K562 (cell line): ENCODE measurements around the gene SLC48A1. TPM values are rescaled to one million over a fixed set of nuclear protein-coding genes. Genes with fewer than 3 reads are reported as not detected.

Source experiments
- BHLHE40 ChIP-seq: IDR thresholded peaks from 2 replicates; pipeline ENCODE4 v1.6.1; 2011; ENCODE audit warnings: low read length, improper control_type of control experiment
- CHD1 ChIP-seq: fragments of 200-600 bp; sonication (generic); IDR thresholded peaks from one replicate; pipeline ENCODE4 v1.6.1; 2012; ENCODE audit warnings: mild to moderate bottlenecking, moderate library complexity, low read length, inconsistent platforms
- COPS2 ChIP-seq: fragments of 450-650 bp; conservative IDR thresholded peaks from 2 replicates; pipeline ENCODE4 v1.6.1; 2016; ENCODE audit warnings: mild to moderate bottlenecking, moderate library complexity
- DIDO1 ChIP-seq: fragments of 450-650 bp; IDR thresholded peaks from 2 replicates; pipeline ENCODE4 v1.6.1; 2016; ENCODE audit warnings: low read depth, missing biosample characterization, missing genetic modification characterization
- FOSL1 ChIP-seq: fragments of 200-800 bp; sonication (Bioruptor generic); conservative IDR thresholded peaks from 2 replicates; pipeline ENCODE4 v1.6.1; 2016; ENCODE audit warnings: missing genetic modification characterization, missing compliant biosample characterization
- GTF2F1 ChIP-seq: IDR thresholded peaks from 2 replicates; pipeline ENCODE4 v1.6.1; 2011; ENCODE audit warnings: low read depth, low read length, improper control_type of control experiment
- LARP7 ChIP-seq: fragments of 450-650 bp; IDR thresholded peaks from 2 replicates; pipeline ENCODE4 v1.6.1; 2016
- MTA2 ChIP-seq: fragments of 450-650 bp; IDR thresholded peaks from 2 replicates; pipeline ENCODE4 v1.6.1; 2016; ENCODE audit warnings: low read depth
- MTA3 ChIP-seq: fragments of 450-650 bp; formaldehyde crosslinking; IDR thresholded peaks from 2 replicates; pipeline ENCODE4 v1.6.1; 2017; ENCODE audit warnings: mild to moderate bottlenecking, borderline replicate concordance
- POLR2A ChIP-seq: fragments of 450-650 bp; conservative IDR thresholded peaks from 2 replicates; pipeline ENCODE4 v1.6.1; 2016
- RBFOX2 ChIP-seq: fragments of 200-400 bp; formaldehyde crosslinking; IDR thresholded peaks from 2 replicates; pipeline ENCODE4 v1.6.1; 2017; ENCODE audit warnings: low read depth, mild to moderate bottlenecking, low read length, moderate library complexity
- TAL1 ChIP-seq: fragments of 450-650 bp; IDR thresholded peaks from 2 replicates; pipeline ENCODE4 v1.6.1; 2016; ENCODE audit warnings: mild to moderate bottlenecking
- U2AF2 ChIP-seq: fragments of 200-400 bp; formaldehyde crosslinking; optimal IDR thresholded peaks from 2 replicates; pipeline ENCODE3; 2017; ENCODE audit warnings: low read depth, mild to moderate bottlenecking, low read length
- ZBTB1 ChIP-seq: sonication (generic); formaldehyde crosslinking; IDR thresholded peaks from 2 replicates; pipeline ENCODE4 v1.8.1; 2023; ENCODE audit warnings: missing genetic modification reagents, low read depth, mild to moderate bottlenecking, borderline replicate concordance
- ZFPM2 ChIP-seq: fragments of 250-450 bp; sonication (Bioruptor Pico); IDR thresholded peaks from 2 replicates; pipeline ENCODE4 v1.5.1; 2022; ENCODE audit warnings: mild to moderate bottlenecking
- ZNF696 ChIP-seq: fragments of 250-450 bp; sonication (Bioruptor Pico); conservative IDR thresholded peaks from 2 replicates; pipeline ENCODE4 v1.4.0; 2020; ENCODE audit warnings: mild to moderate bottlenecking, moderate library complexity
- ZNF778 ChIP-seq: fragments of 450-650 bp; formaldehyde crosslinking; IDR thresholded peaks from 2 replicates; pipeline ENCODE4 v1.4.0; 2020; ENCODE audit warnings: mild to moderate bottlenecking, moderate library complexity
- polyA plus RNA-seq, 8 experiments: library from polyadenylated mRNA; depleted of rRNA in 4 of 8; stranded (reverse) in 5 of 8; unstranded in 3 of 8; fragments of >200 nt; fragmentation: Nextera tagmentation in 2 of 8; fragmentation: Illumina TruSeq in 1 of 8; extraction: Ambion mirVana in 2 of 8; extraction: Trizol in 1 of 8; gene quantifications; 2 replicates each; pipeline versions ENCODE4 v1.2.1 to v1.2.3, GENCODE V29; 2011 to 2014; ENCODE audit warnings: inconsistent platforms in 1 of 8, missing spikeins in 1 of 8
- total RNA-seq, 7 experiments: library from RNA; depleted of rRNA in 6 of 7; stranded (reverse); fragments of >200 nt in 6 of 7; fragmentation: Illumina TruSeq in 2 of 7; extraction: Trizol in 2 of 7; gene quantifications; 2 replicates each; pipeline versions ENCODE4 v1.2.1 to v1.2.3, GENCODE V29; 2011 to 2021; ENCODE audit warnings: low replicate concordance in 1 of 7
- TF ChIP-seq, protein P1 (sequence below): fragments of 450-650 bp; IDR thresholded peaks from 2 replicates; pipeline ENCODE4 v1.6.1; 2016; ENCODE audit warnings: mild to moderate bottlenecking, moderate library complexity
- TF ChIP-seq, protein P2 (sequence below): sonication (generic); formaldehyde crosslinking; IDR thresholded peaks from 2 replicates; pipeline ENCODE4 v1.8.0; 2022; ENCODE audit warnings: missing genetic modification reagents, mild to moderate bottlenecking, borderline replicate concordance

The SLC48A1 gene
- total and polyA plus RNA-seq, 9 of the 15 experiments (the other 6 are each of a cell fraction or from before 2014, with no cell fraction given) = 10.7 to 37.5 (median 18.7) TPM

DNA sequence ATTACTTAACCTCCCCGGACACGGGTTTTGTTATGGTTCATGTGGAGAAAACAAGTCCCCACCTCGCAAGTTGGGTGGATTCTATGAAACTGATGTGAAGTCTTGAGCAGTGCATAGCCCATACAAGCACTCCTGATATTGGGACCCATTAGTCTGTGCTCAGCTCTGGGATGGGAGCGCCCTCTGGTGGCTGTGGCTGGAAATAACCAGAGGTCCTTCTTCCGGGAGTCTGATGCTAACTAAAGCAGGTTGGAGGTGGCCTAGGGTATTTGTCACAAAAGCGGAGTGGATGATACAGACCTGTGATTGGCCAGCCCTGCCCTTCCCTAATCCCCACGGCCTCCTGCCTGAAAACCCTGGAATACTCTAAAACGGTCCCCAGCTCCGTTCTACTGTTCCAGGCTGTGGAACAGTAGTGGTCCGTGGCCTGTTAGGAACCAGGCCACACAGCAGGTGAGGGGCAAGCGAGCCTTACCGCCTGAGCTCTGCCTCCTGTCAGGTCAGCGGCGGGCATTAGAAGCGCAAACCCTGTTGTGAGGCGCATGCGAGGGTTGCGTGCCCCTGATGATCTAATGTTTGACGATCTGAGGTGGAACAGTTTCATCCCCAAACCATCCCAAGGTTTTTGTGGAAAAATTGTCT is 6.4 kb downstream of the SLC48A1 start (continued):
- TF ChIP-seq ZFPM2 (CRISPR knock-in tag) = no peak
- TF ChIP-seq, protein P1, sequence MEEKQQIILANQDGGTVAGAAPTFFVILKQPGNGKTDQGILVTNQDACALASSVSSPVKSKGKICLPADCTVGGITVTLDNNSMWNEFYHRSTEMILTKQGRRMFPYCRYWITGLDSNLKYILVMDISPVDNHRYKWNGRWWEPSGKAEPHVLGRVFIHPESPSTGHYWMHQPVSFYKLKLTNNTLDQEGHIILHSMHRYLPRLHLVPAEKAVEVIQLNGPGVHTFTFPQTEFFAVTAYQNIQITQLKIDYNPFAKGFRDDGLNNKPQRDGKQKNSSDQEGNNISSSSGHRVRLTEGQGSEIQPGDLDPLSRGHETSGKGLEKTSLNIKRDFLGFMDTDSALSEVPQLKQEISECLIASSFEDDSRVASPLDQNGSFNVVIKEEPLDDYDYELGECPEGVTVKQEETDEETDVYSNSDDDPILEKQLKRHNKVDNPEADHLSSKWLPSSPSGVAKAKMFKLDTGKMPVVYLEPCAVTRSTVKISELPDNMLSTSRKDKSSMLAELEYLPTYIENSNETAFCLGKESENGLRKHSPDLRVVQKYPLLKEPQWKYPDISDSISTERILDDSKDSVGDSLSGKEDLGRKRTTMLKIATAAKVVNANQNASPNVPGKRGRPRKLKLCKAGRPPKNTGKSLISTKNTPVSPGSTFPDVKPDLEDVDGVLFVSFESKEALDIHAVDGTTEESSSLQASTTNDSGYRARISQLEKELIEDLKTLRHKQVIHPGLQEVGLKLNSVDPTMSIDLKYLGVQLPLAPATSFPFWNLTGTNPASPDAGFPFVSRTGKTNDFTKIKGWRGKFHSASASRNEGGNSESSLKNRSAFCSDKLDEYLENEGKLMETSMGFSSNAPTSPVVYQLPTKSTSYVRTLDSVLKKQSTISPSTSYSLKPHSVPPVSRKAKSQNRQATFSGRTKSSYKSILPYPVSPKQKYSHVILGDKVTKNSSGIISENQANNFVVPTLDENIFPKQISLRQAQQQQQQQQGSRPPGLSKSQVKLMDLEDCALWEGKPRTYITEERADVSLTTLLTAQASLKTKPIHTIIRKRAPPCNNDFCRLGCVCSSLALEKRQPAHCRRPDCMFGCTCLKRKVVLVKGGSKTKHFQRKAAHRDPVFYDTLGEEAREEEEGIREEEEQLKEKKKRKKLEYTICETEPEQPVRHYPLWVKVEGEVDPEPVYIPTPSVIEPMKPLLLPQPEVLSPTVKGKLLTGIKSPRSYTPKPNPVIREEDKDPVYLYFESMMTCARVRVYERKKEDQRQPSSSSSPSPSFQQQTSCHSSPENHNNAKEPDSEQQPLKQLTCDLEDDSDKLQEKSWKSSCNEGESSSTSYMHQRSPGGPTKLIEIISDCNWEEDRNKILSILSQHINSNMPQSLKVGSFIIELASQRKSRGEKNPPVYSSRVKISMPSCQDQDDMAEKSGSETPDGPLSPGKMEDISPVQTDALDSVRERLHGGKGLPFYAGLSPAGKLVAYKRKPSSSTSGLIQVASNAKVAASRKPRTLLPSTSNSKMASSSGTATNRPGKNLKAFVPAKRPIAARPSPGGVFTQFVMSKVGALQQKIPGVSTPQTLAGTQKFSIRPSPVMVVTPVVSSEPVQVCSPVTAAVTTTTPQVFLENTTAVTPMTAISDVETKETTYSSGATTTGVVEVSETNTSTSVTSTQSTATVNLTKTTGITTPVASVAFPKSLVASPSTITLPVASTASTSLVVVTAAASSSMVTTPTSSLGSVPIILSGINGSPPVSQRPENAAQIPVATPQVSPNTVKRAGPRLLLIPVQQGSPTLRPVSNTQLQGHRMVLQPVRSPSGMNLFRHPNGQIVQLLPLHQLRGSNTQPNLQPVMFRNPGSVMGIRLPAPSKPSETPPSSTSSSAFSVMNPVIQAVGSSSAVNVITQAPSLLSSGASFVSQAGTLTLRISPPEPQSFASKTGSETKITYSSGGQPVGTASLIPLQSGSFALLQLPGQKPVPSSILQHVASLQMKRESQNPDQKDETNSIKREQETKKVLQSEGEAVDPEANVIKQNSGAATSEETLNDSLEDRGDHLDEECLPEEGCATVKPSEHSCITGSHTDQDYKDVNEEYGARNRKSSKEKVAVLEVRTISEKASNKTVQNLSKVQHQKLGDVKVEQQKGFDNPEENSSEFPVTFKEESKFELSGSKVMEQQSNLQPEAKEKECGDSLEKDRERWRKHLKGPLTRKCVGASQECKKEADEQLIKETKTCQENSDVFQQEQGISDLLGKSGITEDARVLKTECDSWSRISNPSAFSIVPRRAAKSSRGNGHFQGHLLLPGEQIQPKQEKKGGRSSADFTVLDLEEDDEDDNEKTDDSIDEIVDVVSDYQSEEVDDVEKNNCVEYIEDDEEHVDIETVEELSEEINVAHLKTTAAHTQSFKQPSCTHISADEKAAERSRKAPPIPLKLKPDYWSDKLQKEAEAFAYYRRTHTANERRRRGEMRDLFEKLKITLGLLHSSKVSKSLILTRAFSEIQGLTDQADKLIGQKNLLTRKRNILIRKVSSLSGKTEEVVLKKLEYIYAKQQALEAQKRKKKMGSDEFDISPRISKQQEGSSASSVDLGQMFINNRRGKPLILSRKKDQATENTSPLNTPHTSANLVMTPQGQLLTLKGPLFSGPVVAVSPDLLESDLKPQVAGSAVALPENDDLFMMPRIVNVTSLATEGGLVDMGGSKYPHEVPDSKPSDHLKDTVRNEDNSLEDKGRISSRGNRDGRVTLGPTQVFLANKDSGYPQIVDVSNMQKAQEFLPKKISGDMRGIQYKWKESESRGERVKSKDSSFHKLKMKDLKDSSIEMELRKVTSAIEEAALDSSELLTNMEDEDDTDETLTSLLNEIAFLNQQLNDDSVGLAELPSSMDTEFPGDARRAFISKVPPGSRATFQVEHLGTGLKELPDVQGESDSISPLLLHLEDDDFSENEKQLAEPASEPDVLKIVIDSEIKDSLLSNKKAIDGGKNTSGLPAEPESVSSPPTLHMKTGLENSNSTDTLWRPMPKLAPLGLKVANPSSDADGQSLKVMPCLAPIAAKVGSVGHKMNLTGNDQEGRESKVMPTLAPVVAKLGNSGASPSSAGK = no peak
- no peak for TF ChIP-seq POLR2A
- TF ChIP-seq, protein P2, sequence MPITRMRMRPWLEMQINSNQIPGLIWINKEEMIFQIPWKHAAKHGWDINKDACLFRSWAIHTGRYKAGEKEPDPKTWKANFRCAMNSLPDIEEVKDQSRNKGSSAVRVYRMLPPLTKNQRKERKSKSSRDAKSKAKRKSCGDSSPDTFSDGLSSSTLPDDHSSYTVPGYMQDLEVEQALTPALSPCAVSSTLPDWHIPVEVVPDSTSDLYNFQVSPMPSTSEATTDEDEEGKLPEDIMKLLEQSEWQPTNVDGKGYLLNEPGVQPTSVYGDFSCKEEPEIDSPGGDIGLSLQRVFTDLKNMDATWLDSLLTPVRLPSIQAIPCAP (CRISPR knock-in tag) = no peak
- TF ChIP-seq MTA2 = no peak
- TF ChIP-seq TAL1 = no peak
- TF ChIP-seq RBFOX2 = peak; percentile 51; the same call in 1 of the 2 replicates
- TF ChIP-seq CHD1 = no peak
- TF ChIP-seq COPS2 = no peak
- no peak for TF ChIP-seq BHLHE40
- TF ChIP-seq ZNF778 = no peak
- TF ChIP-seq LARP7 = no peak
- no peak for TF ChIP-seq ZNF696
- no peak for TF ChIP-seq FOSL1 (tag)
- no peak for TF ChIP-seq GTF2F1
- TF ChIP-seq U2AF2 = no peak
- TF ChIP-seq DIDO1 (tag) = no peak
- TF ChIP-seq MTA3 = no peak
- TF ChIP-seq ZBTB1 = no peak
